Neural cell (in vitro differentiated cells): Measurements from ENCODE around the gene ZNF443. TPM values are rescaled to one million over a fixed set of nuclear protein-coding genes. Genes with fewer than 3 reads are reported as not detected.

ENCODE experiments used
- H2AFZ ChIP-seq: fragments of 200-600, 300-800 bp; sonication (generic), shearing (Covaris generic); 2 replicates; pipeline ENCODE4 v1.6.0; 2014; ENCODE audit warnings: low read depth, mild to moderate bottlenecking, antibody characterized with exemption, low read length, moderate library complexity
- H3F3A ChIP-seq: fragments of 200-600 bp; shearing (Covaris generic); 2 replicates; pipeline ENCODE4 v1.6.1; 2016; ENCODE audit warnings: mild to moderate bottlenecking, moderate library complexity, mixed read lengths, antibody characterized with exemption, low read length; ENCODE audit not compliant: insufficient read depth, poor library complexity, severe bottlenecking
- H3K27ac ChIP-seq: fragments of 200-600, 300-800 bp; sonication (generic), shearing (Covaris generic); 2 replicates; pipeline ENCODE4 v1.5.1; 2014; ENCODE audit warnings: mild to moderate bottlenecking, low read length, moderate library complexity
- H3K27me3 ChIP-seq: fragments of 300-800, 200-600 bp; sonication (generic), shearing (Covaris generic); 2 replicates; pipeline ENCODE4 v1.6.0; 2014; ENCODE audit warnings: mild to moderate bottlenecking, low read depth, low read length, moderate library complexity; ENCODE audit not compliant: insufficient read depth
- H3K36me3 ChIP-seq: fragments of 300-800, 200-600 bp; sonication (generic), shearing (Covaris generic); 2 replicates; pipeline ENCODE4 v1.5.1; 2014; ENCODE audit warnings: mild to moderate bottlenecking, antibody characterized with exemption, low read length, moderate library complexity; ENCODE audit not compliant: insufficient read depth
- H3K4me2 ChIP-seq: fragments of 300-800, 200-600 bp; sonication (generic), shearing (Covaris generic); 2 replicates; pipeline ENCODE4 v1.6.0; 2014; ENCODE audit warnings: mild to moderate bottlenecking, low read length
- H3K4me3 ChIP-seq: fragments of 300-800, 200-600 bp; sonication (generic), shearing (Covaris generic); 2 replicates; pipeline ENCODE4 v1.5.1; 2014; ENCODE audit warnings: mild to moderate bottlenecking, low read length, moderate library complexity
- H3K79me2 ChIP-seq: fragments of 200-600 bp; shearing (Covaris generic); replicated peaks from 2 replicates; pipeline ENCODE4 v1.6.0; 2014; ENCODE audit warnings: mild to moderate bottlenecking, low read length, moderate library complexity; ENCODE audit not compliant: insufficient read depth
- H3K9ac ChIP-seq: fragments of 300-800, 200-600 bp; sonication (generic), shearing (Covaris generic); 2 replicates; pipeline ENCODE4 v1.6.1; 2016; ENCODE audit warnings: mild to moderate bottlenecking, low read length, mixed read lengths
- H3K9me2 ChIP-seq: fragments of 200-600 bp; shearing (Covaris generic); 2 replicates; pipeline ENCODE4 v1.6.1; 2016; ENCODE audit warnings: mild to moderate bottlenecking, low read length, mixed read lengths; ENCODE audit not compliant: insufficient read depth
- H3K9me3 ChIP-seq: fragments of 200-600, 300-800 bp; sonication (generic), shearing (Covaris generic); 2 replicates; pipeline ENCODE4 v1.6.1; 2016; ENCODE audit warnings: mild to moderate bottlenecking, mixed run types, low read length, moderate library complexity, mixed read lengths
- H4K20me1 ChIP-seq: fragments of 200-600 bp; shearing (Covaris generic); 2 replicates; pipeline ENCODE4 v1.6.1; 2016; ENCODE audit warnings: mild to moderate bottlenecking, mixed run types; ENCODE audit not compliant: insufficient read depth
- CTCF ChIP-seq: fragments of 450-650 bp; IDR thresholded peaks from 2 replicates; pipeline ENCODE4 v1.5.1; 2014; ENCODE audit warnings: antibody characterized with exemption, mild to moderate bottlenecking, moderate library complexity; ENCODE audit not compliant: poor library complexity, severe bottlenecking
- EP300 ChIP-seq: fragments of 450-650 bp; conservative IDR thresholded peaks from 2 replicates; pipeline ENCODE4 v1.6.1; 2014; ENCODE audit warnings: antibody characterized with exemption, mild to moderate bottlenecking, moderate library complexity; ENCODE audit not compliant: poor library complexity, severe bottlenecking
- EZH2 ChIP-seq: fragments of 200-600, 300-800 bp; shearing (Covaris generic), sonication (generic); IDR thresholded peaks from 2 replicates; pipeline ENCODE4 v1.6.1; 2014; ENCODE audit warnings: antibody characterized with exemption, low read length, borderline replicate concordance, mild to moderate bottlenecking; ENCODE audit not compliant: insufficient read depth, poor library complexity, severe bottlenecking
- MXI1 ChIP-seq: fragments of 450-650 bp; conservative IDR thresholded peaks from 2 replicates; pipeline ENCODE4 v1.6.1; 2014; ENCODE audit warnings: antibody characterized with exemption, mild to moderate bottlenecking; ENCODE audit not compliant: poor library complexity, severe bottlenecking
- POLR2AphosphoS5 ChIP-seq: IDR thresholded peaks from 2 replicates; pipeline ENCODE4 v1.6.1; 2012
- RAD21 ChIP-seq: fragments of 450-650 bp; conservative IDR thresholded peaks from 2 replicates; pipeline ENCODE4 v1.6.1; 2014; ENCODE audit warnings: antibody characterized with exemption, mild to moderate bottlenecking, moderate library complexity
- REST ChIP-seq: IDR thresholded peaks from 2 replicates; pipeline ENCODE4 v1.6.1; 2012; ENCODE audit warnings: borderline replicate concordance
- SMC3 ChIP-seq: fragments of 450-650 bp; conservative IDR thresholded peaks from 2 replicates; pipeline ENCODE4 v1.6.1; 2014; ENCODE audit warnings: antibody characterized with exemption, mild to moderate bottlenecking, moderate library complexity; ENCODE audit not compliant: poor library complexity
- TAF1 ChIP-seq: IDR thresholded peaks from 2 replicates; pipeline ENCODE4 v1.6.1; 2012; ENCODE audit warnings: low read depth
- polyA plus RNA-seq: library from polyadenylated mRNA; depleted of rRNA; stranded (reverse); fragments of >200 nt; gene quantifications from 2 replicates; pipeline ENCODE4 v1.2.3, GENCODE V29; 2014

ZNF443 gene
- polyA plus RNA-seq, 1 donor from 2014 or later: 11.5 TPM

GRCh38 chr19:12425888-12426274, 14.9 kb downstream of the ZNF443 start:
- no peaks in the 10 kb centered on the region for H3K27me3 ChIP-seq
- H3K9ac ChIP-seq: no peak overlapping the region
- no peaks in the 10 kb centered on the region for H3K79me2 ChIP-seq
- H3K27ac ChIP-seq: no peak overlapping the region
- H3K9me2 ChIP-seq: no peaks in the 10 kb centered on the region
- no peaks in the 10 kb centered on the region for H3K9me3 ChIP-seq
- no peak overlapping the region for H3K4me3 ChIP-seq
- TF ChIP-seq EP300 (no peak), RAD21 (no peak), REST (no peak), CTCF (no peak), EZH2 (no peak), SMC3 (no peak), MXI1 (no peak), TAF1 (no peak), POLR2AphosphoS5 (no peak)
- no peaks in the 10 kb centered on the region for H3F3A ChIP-seq
- H3K36me3 ChIP-seq: peaks cover 5% of the 10 kb centered on the region
- H4K20me1 ChIP-seq: no peaks in the 10 kb centered on the region
- H2AFZ ChIP-seq: no peak overlapping the region
- H3K4me2 ChIP-seq: no peak overlapping the region

- Histone ChIP-seq H3F3A (no peaks in the 10 kb centered on the region), H2AFZ (no peak overlapping the region)
Observed at GRCh38 chr19:12425236-12425887, 15.5 kb downstream of the ZNF443 start.

More at GRCh38 chr19:12425236-12425887, 15.5 kb downstream of the ZNF443 start:
- no peak overlapping the region for H3K4me3 ChIP-seq
- no peak overlapping the region for H3K9ac ChIP-seq
- no peaks in the 10 kb centered on the region for H3K79me2 ChIP-seq
- no peak overlapping the region for H3K4me2 ChIP-seq
- no peak for TF ChIP-seq EP300
- TF ChIP-seq EZH2: no peak
- TF ChIP-seq SMC3: no peak
- TF ChIP-seq POLR2AphosphoS5: no peak
- TF ChIP-seq TAF1: no peak
- no peak for TF ChIP-seq MXI1
- TF ChIP-seq REST: no peak
- TF ChIP-seq CTCF: no peak
- TF ChIP-seq RAD21: no peak
- H3K27me3 ChIP-seq: no peaks in the 10 kb centered on the region
- no peaks in the 10 kb centered on the region for H3K9me2 ChIP-seq
- no peaks in the 10 kb centered on the region for H4K20me1 ChIP-seq
- H3K9me3 ChIP-seq: no peaks in the 10 kb centered on the region
- no peak overlapping the region for H3K27ac ChIP-seq
- peaks cover 5% of the 10 kb centered on the region for H3K36me3 ChIP-seq
